HT-29 (cell line): ENCODE data around the gene RAD51D. TPM values are rescaled to one million over a fixed set of nuclear protein-coding genes. Genes with fewer than 3 reads are reported as not detected.
"Not testable (repeated sequence)": the region's sequence is repeated elsewhere in the genome, so short reads cannot be mapped to it uniquely, and the experiment has no call there.

ENCODE experiments used
- DNase-seq: peaks from one replicate; pipeline ENCODE4 v3.0.0-alpha.2; 2015; ENCODE audit warnings: low spot score
- total RNA-seq: library from RNA; depleted of rRNA; stranded (reverse); fragments of >200 nt; shearing (Covaris generic); gene quantifications from 2 replicates; pipeline ENCODE4 v1.2.3, GENCODE V29; 2014

RAD51D gene
- total RNA-seq, 1 experiment from 2014 or later = 14.9 TPM

DNA sequence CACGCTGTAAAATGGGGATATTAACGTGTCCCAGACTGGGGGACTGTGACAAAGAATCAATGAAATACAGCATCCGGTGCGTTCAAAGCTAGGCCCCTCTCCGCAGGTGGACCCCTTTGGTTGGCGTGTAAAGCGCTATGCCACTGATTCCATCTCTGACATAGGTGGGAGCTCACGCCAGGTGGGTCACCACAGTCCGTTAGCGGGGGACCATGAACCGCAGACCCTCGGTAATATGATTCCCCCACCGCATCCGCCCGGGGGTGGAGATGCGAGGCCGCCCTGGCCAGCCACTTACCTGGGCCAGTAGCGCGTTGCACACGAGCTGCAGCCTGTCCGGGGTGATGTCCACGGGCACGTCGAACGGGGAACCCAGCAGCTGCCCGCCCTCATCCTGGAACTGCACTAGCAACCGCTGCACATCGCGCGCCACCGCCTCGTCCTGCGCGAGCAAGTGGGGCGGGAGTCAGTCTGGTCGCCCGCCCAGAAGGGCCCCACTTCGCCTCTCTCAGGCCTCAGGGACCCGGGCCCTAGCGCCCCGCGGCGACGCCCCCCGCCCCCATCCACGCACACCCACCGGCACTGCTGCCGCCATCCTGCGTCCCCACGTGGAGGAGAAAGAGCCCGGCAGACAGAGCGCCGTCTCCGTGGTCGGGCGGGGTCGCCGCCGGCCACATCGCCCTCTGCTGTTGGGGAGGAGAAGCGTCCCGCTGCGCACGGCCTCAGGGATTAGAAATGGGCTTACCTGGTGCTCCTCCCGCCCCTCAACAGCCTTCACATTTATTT is 22.2 kb upstream of the RAD51D start, which contains the start of gene NLE1:
NLE1 (minus strand) TSS at position 623 of the 786 bp plus-strand sequence; CDS start at position 595, 28 bp downstream.
- DNase-seq = peak; percentile 89

DNA sequence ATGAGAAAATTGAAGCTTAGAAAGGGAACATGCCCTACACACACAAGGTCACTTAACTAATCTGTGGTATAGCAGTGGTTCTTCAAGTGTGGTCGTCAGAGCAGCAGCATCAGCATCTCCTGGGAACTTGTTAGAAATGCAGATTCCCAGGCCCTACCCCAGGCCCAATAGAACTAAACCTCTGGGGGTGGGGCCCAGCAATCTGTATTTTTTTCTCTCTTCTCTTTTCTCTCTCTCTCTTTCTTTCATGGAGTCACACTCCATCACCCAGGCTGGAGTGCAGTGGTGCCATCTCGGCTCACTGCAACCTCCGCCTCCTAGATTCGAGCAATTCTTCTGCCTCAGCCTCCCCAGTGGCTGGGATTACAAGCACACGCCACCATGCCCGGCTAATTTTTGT is 18.6 kb upstream of the RAD51D start:
- DNase-seq = no peak

DNA sequence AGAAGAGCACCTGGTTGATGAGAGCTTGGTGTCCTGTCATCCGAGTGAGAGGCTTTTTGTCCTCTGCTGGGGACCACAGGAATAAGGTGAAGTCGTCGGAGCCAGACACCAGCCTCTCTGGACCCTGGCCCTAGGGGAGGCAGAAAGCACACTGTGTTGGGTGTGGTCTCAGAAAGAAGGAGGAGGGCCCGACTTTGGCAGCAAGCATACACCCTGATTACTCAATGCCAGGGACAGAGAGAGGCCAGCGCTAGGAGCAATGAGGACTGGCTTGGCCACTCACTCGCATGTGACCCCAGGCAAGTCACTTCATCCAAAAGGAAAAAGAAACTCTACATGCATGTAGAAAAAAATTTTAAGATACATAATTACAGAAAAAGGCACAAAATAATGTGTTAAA is 15.7 kb upstream of the RAD51D start:
- no peak for DNase-seq

DNA sequence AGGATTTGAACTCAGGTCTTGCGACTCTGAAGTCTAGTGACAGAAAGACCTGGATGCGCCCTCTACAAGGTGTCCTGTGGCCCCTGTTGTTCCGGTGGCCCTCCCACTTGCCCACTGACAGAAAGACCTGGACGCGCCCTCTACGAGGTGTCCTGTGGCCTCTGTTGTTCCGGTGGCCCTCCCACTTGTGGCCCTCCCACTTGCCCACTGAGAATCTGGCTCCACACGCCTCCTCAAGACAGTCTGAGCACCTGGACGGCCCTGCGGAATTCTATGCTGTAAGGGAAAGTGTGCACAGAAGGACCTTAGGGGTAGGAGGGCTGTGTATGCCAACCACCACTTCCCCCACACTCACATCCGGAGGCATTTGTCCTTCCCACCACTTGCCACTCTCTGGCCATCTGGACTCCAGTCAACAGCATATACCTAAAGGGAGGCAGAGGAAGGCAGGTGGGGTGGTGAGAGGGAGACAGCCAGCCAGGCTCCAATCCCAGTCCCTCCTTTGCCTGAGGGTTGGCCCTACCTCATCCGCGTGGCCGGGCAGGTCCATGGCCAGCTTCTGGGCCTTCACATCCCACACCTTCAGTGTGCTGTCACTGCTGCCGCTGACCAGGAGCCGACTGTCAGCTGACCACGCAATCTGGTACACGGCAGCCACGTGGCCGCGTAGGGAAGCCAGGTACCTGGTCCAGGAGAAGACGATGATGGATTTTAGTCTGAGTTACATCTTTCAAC is 13.3 kb upstream of the RAD51D start:
- DNase-seq = no peak

- DNase-seq = no peak
These were observed 12.4 kb upstream of the RAD51D start for GRCh38 chr17:35132099-35132498.

DNA sequence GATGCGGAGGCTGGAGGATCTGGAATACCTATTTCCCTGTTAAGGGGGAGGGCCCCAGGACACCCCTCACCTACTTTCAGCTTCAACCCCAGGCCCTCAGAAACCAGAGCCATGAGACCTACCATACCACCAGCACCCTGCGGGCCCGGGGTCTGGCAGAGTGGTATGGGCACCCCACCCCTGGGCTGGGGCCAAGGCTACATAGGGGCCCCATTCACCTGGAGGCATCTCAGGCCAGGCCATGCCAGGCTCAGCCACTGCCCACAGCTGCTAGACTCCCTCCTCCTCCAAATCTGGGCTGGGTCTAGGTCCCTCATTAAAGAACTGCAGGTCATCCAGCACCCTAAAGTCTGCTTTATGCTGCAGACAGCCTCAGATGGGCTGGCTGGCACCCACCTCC is 10.7 kb upstream of the RAD51D start:
- DNase-seq = no peak

- DNase-seq = no peak
These were observed 10.3 kb upstream of the RAD51D start for GRCh38 chr17:35129973-35130351.

- no peak for DNase-seq
These were observed 9.7 kb upstream of the RAD51D start for GRCh38 chr17:35129154-35129972.

DNA sequence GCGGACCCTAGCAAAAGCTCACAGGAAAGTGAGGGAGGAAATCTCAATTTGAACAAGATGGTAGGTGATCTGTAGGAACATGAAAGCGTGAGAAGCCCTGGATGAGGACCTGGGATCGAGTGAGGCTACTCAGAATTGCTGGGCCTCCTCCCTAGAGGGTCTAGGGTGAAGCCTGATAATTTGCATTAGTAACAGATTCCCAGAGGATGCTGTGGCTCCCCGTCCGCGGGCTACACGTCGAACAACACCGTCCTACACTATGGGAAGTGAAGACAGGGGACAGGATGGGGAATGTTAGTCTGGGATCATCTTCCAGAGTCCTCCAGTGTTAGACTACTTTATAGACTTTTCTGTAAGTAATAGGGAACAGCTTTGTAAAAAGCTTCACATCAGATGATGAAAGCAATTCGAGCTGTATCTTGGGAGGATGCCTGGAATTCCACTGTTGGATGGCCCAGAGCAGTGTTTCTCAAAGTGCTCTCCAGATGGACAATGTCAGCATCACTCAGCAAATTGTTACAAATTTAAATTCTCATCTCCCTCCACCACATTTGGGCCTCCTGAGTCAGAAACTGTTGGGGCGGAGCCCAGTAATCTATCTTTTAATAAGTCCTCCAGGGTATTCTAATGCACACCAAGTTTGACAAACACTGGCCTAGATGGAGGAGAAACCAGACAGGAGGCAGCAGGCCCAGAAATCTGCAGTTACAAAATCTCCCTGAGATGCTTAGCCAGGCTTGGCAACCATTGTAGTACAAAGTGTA is 8.3 kb upstream of the RAD51D start:
- DNase-seq = no peak

DNA sequence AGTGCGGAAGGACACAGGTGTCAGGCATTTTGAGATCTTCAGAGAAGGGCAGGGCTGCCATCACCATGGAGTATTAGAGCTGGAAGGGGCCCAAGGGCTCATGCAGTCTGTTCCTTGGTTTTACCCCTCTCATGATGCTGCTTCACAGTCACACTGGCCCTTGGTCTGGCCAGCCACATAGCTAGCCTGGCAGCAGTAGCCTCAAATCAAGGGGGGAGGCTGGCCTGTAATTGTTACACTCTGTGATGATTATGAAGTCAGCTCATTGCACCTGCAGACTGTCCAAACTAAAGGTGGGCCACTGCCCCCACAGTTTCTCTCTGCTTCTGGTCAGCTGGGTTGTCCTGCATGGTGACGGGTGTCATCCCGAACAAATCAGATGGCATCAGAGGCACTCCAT is 1.7 kb upstream of the RAD51D start, which contains the start of gene FNDC8:
FNDC8 (plus strand) TSS at position 301 of the 400 bp plus-strand sequence; CDS start at position 380, 79 bp downstream.
- no peak for DNase-seq

GRCh38 chr17:35117984-35118383 is 1.7 kb downstream of the RAD51D start:
- peak; percentile 54 for DNase-seq

- no peak for DNase-seq
These were observed 2.8 kb downstream of the RAD51D start for GRCh38 chr17:35116845-35117244.

DNA sequence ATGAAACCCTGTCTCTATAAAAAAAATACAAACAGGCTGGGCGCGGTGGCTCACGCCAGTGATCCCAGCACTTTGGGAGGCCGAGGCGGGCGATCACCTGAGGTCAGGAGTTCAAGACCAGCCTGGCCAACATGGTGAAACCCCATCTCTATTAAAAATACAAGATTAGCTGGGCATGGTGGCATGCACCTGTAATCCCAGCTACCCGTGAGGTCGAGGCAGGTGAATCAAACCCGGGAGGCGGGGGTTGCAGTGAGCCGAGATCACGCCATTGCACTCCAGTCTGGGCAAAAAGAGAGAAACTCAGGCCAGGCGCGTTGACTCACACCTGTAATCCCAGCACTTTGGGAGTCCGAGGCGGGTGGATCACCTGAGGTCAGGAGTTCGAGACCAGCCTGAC is 8.9 kb downstream of the RAD51D start:
- not testable (repeated sequence) for DNase-seq

- no peak for DNase-seq
These were observed 14.7 kb downstream of the RAD51D start for GRCh38 chr17:35104844-35105450.

- no peak for DNase-seq
These were observed 16.4 kb downstream of the RAD51D start for GRCh38 chr17:35103271-35103670.

DNA sequence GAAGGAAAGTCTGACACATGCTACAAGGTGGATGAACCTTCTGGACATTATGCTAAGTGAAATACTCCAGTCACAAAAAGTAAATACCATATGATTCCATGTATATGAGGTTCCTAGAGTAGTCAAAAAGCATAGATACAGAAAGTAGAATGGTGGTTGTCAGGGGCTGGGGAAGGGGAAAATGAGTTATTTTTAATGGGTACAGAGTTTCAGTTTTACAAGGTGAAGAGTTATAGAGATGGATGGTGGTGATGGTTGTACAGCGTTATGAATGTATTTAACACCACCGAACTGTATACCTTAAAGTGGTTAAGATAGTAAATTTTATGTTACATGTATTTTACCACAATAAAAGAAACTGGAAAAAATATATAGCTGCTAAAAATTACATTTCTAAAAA is 17.9 kb downstream of the RAD51D start:
- no peak for DNase-seq

DNA sequence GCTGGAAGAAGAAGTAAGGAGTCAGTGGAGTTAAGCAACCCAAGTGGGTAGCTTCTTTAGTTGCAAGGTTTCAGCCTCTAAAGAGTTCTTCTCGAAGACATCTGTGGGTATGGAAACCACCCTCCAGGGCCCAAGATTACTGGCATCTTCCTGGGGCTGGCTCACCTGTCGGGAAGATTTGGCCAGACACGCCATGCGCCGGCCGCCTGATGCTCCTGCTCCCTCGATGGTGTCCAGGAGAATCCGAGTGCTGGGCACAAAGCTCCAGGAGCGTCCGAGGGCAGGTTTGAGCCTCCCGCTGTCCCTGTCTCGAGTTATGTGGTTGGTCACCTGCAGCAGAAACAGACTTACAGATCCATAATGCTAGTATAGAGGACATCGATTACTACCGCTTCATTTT is 18.6 kb downstream of the RAD51D start:
- DNase-seq = no peak

DNA sequence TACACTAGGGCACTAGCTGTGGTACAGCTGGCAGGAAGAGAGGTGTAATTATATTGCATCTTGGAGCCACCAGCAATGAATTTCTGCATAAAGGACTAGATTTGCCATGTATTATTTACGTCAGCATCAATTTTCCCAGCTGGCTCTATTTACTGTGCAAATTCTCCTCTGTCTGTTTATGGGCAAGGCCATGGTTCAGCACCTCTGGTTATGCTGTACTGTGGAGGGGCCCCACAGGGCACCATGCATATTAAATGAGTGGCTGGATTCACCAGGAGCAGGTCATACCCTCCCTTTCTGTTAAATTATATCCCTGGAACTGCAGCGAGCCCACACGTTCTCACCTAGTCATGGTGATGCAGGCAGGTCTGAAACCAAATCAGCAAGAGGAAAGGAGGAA is 19.8 kb downstream of the RAD51D start:
- DNase-seq = no peak

DNA sequence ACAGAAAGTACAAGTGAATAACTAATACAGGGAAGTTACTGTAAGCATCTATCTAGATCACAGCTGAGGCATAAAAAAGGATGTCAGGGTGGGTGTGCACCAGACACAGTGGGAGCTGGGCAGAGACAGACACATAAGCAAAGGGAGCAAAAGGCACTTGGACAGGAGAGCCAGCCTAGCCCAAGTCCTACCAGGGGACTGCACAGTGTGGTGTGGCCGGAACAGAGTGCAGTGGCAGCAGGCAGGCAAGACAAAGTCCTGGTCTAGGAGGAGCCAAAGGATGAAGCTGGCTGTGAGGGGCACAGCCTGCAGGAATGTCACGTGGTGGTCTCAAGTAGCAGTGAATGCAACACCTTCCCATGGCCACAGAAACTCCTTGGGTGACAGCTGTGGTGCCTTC is 21.9 kb downstream of the RAD51D start:
- no peak for DNase-seq

DNA sequence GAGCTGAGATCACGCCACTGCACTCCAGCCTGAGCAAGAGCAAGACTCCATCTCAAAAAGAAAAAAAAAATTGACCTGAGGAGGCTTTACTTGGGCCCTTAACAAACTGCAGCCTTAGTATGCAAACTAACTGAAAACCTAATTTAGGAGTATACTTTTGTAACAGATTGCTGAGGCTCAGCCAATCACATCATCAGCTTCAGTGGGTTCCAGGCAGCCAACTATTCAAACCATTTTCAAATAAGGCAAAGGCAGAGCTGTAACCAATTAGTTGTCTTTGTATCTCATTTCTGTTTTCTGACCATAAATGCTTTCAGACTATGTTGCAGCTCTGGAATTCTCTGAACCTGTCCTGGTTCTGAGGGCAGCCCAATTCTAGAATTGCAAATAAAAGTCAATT is 23.9 kb downstream of the RAD51D start:
- no peak for DNase-seq

- DNase-seq = no peak
These were observed 24.8 kb downstream of the RAD51D start for GRCh38 chr17:35094902-35095301.
